Caki2 (cell line): Measurements from ENCODE around the gene SALL4. TPM values are rescaled to one million over a fixed set of nuclear protein-coding genes. Genes with fewer than 3 reads are reported as not detected.
"Not testable (repeated sequence)": the region's sequence is repeated elsewhere in the genome, so short reads cannot be mapped to it uniquely, and the experiment has no call there.

Experiments
- DNase-seq: peaks from one replicate; pipeline ENCODE4 v3.0.0-alpha.2; 2015; ENCODE audit warnings: low read depth
- in situ Hi-C: cut with HindIII; loops from 2 replicates; pipeline ENCODE4 v1.10.0; 2016; ENCODE audit warnings: low sequenced_read_pairs, low pct_unique_long_range_greater_than_20kb, mixed read lengths
- total RNA-seq: library from RNA; depleted of rRNA; stranded (reverse); fragments of >200 nt; shearing (Covaris generic); gene quantifications from 2 replicates; pipeline ENCODE4 v1.2.3, GENCODE V29; 2014; ENCODE audit warnings: low replicate concordance; rRNA removed

The SALL4 gene
- 2.9 TPM in 1 of 2 replicates, not detected in the other for total RNA-seq

DNA sequence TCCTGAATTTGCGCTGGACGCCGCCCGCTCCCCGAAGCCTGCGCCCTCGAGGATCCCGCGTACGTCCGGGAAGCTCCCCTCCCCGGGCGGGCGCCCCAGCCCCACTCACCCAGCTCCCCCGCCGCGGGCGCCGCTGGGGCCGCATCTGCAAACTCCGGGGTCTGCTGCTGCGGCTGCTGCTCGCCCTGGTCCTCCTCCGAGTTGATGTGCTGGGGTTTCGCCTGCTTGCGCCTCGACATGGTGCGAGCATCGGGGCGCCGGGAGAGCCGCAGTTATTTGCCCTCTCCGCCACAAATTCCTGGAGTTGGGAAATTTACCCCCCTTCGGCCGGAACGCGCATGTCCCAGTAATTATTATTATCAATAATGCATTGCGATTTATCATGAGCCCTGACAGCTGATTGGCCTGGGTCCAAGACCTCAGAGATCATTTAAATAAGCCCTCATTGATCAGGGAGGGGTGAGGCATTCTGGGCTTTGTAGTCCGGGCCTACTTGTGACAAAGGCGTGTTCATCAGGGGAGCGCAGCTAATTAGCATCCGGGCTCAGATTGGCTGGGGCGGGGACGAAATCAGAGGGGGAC is at the start of gene SALL4:
Gene SALL4, minus strand, starts transcription at position 352 of the 582 bp plus-strand sequence. Its CDS starts 113 bp downstream, at position 239.
- in situ Hi-C loops: no loop called here
- DNase-seq: no peak

DNA sequence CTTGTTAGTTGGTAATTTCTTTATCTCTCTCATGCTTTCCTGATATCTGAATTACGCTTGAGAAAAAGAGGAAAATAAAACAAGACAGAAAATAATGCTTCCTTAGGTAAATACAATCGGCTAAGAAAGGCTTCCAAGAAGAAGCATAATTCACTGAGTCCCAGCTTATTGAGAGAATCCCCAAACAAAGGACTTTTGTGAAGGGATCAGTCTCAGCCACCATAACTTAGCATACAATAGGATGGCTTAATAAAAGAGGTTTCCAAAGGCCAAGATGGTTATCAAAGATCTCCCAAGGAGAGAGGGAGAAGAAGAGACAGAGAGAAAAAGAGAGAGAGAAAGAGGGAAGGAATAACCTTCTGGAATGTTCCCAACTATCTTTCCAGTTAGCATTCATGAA is 46.0 kb upstream of the SALL4 start:
- in situ Hi-C loops: no loop called here
- no peak for DNase-seq

DNA sequence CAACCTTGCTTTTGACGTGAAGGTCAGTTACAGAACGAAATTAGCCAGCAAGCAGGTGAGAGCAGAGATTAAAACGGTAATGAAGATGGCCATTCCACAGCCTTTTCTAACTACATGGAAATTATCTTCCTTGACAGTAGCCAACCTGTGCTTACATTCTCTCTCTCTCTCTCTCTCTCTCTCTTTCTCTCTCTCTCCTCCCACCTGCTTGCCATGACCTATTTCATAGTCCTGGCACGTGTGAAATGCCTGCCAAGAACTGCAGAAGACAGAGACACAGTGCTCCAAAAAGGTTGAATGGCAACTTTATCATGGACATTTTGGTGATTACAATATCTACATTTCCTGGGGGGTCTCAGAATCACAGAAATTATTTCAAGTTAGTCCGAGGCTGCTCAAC is 38.5 kb upstream of the SALL4 start:
- in situ Hi-C loops: no loop called here
- no peak for DNase-seq

DNA sequence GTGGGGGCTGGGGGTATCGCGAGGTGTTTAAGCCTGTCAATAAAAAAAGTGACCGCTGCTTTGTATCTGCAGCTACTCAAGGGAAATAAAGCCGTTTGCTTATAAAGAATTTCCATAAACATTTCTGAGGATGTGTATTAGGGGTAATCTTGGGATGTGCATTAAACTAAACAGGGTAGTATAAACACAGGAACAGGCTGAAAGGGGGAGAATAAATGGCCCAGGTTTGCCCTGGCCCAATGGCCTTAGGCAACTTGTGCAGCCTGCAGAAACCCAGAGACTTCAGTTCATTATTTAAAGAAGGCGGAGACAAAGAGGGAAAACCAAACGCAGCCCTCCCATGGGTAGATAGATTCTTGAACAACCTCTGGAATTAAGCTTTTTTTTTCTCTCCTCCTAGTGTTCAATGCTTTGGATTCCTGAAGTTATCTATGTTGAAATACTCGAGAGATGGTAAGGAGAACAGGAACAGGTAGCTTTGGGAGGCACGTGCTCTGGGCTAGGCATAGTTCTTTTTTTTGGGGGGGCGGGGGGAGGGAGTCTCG is 35.6 kb upstream of the SALL4 start:
- in situ Hi-C loops: no loop called here
- DNase-seq: no peak

DNA sequence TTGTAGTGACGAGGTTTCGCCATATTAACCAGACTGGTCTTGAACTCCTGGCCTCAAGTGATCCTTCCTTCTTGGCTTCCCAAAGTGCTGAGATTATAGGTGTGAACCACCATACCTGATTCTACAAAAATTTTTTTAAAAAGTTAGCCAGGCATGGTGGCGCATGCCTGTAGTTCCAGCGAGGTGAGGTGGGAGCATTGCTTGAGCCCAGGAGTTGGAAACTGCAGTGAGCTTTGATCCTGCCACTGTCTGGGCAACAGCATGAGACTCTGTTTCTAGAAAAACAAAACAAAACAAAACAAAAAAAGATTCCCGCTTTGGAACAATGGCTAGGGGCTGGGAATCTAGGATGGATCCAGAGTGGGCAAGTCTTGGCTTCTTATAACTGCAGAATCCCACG is 35.1 kb upstream of the SALL4 start:
- in situ Hi-C loops: no loop called here
- DNase-seq: no peak

DNA sequence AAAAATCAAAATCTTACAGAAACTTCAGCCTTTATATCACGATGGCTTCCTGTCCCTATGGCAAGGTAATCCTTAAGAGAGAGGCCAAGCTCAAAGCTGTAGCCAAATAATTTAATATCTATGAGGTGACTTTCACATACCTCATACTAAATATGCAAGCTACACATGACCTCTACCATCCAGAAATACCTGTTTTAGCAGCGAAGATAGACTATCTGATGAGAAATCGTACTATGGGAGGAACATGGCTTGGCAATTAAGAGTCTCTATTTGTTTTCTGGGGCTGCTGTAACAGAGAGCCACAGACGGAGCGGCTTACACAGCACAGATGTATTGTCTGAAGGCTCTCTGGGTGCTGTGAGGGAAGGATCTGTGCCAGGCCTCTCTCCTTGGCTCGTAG is 31.0 kb upstream of the SALL4 start:
- in situ Hi-C loops: no loop called here
- DNase-seq: no peak

DNA sequence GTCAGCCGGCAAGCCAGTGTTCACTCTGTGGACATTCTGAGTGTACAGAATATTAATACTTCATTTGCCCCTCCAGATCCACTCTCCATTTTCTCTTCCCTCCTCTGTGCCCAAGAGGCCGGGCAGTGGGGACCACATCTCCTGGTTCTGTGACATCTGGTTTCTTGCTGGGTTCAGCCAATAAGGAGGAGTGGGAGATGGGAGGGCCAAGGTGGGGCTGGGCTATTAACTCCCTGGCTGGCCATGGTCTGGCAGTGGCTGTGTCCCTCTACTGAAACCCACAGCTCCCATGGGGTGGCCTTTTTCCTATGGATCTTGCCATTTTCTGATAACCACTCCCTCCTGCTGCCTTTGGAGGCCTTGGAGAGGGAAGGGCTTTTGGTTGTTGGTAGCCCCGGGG is 30.0 kb upstream of the SALL4 start:
- in situ Hi-C loops: no loop called here
- no peak for DNase-seq

DNA sequence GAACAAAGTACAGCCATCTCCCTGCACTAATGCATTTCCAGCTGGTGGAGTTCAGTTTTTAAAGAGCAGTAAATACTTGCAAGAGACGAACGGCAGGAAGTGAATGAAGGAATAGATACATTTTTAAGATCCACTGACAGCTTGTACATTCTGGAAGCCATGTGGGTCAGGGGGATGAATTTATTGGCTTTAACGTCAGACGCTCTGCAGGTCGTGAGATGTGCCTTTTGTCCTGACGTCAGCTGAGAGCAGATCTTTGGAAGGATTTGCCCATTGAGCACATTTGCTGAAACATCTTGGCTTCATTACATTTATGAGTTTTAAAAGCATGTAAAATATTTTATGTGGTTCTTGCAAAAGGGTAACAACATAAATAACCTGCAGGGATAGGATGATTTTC is 29.5 kb upstream of the SALL4 start:
- no peak for DNase-seq
- in situ Hi-C loops: no loop called here

DNA sequence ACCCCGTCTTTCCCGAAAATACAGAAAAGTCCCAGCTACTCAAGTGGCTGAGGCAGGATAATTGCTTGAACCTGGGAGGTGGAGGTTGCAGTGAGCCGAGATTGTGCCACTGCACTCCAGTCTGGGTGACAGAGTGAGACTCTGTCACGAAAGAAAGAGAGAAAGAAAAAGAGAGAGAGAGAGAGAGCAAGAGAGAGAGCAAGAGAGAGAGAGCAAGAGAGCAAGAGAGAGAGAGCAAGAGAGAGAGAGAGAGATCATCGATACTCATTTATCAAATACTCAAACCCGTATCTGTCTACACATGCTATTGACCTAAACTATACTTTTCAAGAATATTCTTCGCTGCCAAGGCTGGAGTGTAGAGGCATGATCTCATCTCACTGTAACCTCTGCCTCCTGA is 28.2 kb upstream of the SALL4 start:
- in situ Hi-C loops: no loop called here

DNA sequence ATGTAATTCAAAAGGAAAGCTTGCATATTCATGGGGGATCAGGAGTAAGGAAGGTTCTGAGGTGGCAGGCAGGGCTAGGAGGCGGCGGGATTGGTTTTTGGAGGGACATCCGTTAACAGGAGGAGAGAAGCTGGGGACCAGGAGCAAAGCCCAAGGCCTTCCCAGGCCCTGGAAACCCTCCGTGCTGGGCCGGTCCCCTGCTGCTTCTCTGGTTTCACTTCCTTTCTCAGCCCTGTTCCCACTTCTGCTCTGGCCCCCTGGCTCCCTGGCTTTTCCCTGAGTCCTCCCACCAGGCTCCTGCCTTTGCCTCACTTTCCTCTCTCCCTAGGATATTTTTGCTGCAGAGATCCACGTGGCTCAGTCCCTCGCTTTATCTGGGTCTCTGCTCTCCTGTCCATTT is 26.4 kb upstream of the SALL4 start:
- in situ Hi-C loops: no loop called here
- DNase-seq: no peak

More for the DNA sequence above, 28.2 kb upstream of the SALL4 start:
- DNase-seq: no peak

DNA sequence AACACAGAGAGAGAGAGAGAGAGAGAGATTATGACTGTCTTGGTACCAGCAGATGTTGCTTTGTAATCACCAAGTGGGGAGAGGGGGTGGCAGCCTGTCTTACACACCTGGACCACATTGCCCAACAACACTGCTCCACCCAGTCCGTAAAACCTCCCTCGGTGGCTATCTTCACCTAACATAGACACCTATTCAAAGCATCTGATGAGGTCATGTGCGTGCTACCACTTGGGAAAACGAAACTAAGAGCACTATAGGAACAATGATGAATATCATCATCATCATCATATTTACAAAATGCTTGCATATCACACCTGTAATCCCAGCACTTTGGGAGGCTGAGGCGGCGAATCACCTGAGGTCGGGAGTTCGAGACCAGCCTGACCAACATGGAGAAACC is 24.1 kb upstream of the SALL4 start:
- in situ Hi-C loops: no loop called here
- no peak for DNase-seq

DNA sequence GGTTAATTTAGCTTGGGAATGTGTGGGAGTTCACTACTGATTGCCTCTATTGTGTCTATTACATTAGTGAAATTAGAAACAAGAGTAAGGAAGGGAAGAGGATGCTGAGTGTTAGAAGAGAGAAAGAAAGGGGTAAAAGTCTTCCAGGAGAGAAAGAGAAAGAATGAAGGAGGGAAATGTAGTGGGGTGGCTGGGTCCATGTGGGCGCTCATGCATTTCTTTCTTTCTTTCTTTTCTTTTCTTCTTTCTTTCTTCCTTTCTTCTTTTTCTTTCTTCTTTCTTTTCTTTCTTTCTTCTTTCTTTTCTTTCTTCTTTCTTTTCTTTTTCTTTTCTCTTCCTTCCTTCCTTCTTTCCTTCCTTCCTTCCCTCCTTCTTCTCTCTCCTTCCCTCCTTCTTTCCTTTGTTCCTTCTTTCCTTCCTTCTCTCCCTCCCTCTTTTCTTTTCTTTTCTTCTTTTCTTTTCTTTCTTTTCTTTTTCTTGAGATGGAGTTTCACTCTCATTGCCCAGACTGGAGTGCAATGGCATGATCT is 16.2 kb upstream of the SALL4 start:
- no peak for DNase-seq
- in situ Hi-C loops: no loop called here

DNA sequence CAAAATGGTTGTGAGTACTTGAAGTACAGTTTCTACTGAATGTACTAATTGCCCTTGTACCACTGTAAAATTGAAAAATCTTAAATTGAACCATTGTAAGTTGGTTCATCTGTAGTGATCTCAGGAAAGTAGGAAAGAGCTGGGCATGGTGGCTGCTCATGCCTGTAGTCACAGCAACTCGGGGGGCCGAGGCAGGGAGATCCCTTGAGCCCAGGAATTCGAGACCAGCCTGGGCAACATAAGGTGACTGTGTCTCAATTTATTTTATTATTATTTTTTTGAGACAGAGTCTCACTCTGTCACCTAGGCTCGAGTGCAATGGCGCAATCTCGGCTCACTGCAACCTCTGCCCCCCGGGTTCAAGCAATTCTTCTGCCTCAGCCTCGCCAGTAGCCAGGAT is 14.5 kb upstream of the SALL4 start:
- DNase-seq, in situ Hi-C loops: not testable (repeated sequence)

DNA sequence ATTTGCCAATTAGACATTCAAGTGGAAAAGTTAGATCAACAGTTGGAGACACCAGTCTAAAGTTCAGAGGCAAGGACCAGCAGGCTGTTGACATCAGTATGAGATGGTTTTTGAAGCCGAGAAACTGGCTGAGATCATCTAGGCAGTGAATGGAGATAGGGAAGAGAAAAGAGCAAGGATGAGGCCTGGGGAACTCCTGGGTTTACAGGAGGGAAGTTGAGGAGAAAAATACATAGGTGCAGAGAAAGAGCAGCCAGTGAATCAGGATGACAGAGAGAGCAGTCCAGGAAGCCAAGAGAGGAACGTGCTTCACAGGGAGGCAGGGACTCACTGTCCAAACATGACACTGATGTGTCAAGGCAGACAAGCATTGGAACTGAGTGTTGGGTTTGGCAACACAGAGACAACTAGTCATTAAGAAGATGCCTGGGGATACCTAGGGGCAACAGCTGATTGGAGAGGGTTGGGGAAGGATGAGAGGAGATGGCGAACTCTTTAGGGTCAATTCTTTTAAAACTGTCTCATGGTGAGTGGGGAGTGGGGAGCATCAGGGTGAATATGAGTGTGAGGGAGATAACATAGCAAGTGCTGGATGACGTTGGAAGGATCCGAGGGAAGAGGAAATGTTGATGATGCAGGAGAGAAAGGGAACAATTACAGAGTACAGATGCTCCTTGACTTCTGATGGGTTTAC is 13.2 kb upstream of the SALL4 start:
- in situ Hi-C loops: no loop called here
- no peak for DNase-seq

DNA sequence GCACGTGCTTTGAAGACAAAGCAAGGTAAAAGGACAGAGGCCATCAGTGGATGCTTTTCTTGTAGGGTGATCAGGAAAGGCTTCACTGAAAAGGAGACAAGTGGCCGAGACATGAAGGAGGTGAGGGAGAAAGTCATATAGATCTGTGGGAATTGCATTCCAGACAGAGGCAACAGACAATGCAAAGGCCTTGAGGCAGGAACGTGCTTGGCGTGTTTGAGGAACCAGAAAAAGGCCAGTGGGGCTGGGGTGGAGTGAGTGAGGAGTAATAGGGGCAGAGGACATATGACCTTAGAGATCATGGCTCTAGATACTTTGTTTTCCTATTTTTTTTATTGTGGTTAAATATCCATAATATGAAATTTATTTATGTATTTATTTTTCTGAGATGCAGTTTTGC is 10.5 kb upstream of the SALL4 start:
- no peak for DNase-seq
- in situ Hi-C loops: no loop called here

DNA sequence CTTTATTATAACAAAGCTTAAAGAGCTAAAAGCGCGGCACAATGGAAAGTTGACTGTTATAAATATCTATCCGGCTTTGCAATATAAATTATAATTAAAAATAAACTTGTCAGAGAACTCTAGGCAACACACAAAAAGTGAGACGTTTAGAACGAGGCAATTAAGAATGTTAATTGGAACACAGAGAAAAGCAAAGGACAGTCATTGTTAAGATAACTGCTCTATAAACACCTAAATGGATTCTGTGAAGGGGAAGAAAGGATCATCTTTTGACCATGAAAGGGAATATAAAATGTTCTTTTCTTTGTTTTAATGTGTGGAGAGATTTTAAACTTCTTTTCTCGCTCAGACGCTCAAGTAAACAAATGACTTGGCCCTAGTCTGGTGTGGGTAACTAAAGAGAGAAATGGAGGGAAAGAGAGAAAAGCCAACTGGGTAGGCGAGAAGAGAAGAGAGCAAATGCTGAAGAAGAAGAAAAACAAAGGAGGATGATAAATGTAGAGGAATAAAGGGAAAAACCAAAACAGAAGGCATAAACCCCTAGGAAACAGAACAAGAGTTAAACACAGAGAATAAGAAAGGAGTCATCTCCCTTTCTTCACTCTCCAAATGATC is 9.3 kb upstream of the SALL4 start:
- no peak for DNase-seq
- in situ Hi-C loops: no loop called here

DNA sequence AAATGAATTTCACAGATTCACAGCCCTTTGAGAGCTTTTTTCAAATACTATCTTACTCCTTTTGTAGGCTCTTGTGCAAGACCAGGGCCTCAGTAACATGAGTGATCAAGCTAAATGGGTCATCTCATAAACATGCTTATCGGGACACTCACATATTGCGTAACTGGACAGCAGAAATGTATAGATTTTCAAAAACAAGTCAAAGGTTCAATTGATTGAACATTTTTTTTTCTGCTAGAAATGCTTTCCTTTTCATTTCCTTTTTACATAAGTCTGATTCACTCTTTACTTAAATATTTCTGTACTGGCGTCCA is 8.7 kb upstream of the SALL4 start:
- in situ Hi-C loops: no loop called here
- DNase-seq: no peak

DNA sequence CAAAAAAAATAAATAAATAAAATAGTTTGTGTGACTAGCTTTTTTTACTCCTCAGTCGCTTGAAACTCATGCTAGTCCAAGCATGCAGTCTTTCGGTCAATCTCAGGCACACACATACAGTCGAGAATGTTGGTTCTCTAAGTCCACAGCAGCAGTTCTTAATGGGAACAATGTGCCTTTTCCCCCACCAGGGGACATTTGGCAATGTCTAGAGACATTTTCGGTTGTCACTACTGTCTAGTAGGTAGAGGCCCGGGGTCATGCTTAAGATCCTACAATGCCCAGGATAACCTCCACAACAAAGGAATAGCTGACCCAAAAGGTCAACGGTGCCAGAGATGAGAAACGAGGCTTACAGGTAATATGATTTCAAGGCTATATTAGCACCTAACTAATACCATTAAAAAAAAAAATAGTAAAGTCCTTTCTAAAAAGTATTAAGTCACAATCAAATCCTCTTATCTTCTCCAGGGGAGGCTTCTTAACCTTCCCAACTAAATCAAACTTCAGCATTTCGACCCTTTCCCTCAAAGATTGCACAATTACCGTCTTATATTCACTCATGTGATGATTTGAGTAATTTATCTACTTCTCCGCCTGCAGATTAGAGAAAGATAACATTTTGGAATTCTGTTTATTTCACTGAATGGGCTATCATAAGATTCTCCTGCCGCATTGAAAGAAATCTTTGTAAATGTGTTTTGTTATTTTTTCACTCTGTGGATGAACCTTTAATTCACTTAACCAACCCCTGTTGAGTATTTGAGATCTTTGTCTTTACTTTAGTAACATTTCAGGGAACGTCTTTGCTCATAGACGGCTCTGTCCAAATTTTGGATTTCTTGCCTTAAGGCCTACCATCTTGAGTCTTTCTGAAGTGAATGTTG is 8.1 kb upstream of the SALL4 start:
- in situ Hi-C loops: no loop called here
- no peak for DNase-seq
